AG09309 (cell line): ENCODE measurements around the gene ORM2.
"Not testable (repeated sequence)": the region's sequence is repeated elsewhere in the genome, so short reads cannot be mapped to it uniquely, and the experiment has no call there.

ENCODE experiments used
- DNase-seq: peaks from one replicate; pipeline ENCODE4 v3.0.0-alpha.2; 2010; ENCODE audit warnings: low read depth
- H3K4me3 ChIP-seq: 2 replicates; pipeline ENCODE4 v1.5.1; 2011; ENCODE audit warnings: mild to moderate bottlenecking, low read depth, low read length, moderate library complexity; ENCODE audit not compliant: control insufficient read depth
- CTCF ChIP-seq: IDR thresholded peaks from 2 replicates; pipeline ENCODE4 v1.5.1; 2011; ENCODE audit warnings: mild to moderate bottlenecking, low read depth, low read length, inconsistent platforms; ENCODE audit not compliant: insufficient read depth, control insufficient read depth; ENCODE audit errors: missing control alignments

The ORM2 gene

GRCh38 chr9:114321759-114322158 lies 7.9 kb upstream of the ORM2 start:
- DNase-seq = no peak
- no peak for TF ChIP-seq CTCF

GRCh38 chr9:114322160-114322818 lies 7.4 kb upstream of the ORM2 start:
- not testable (repeated sequence) for DNase-seq, H3K4me3 ChIP-seq

More at GRCh38 chr9:114321759-114322158, 7.9 kb upstream of the ORM2 start:
- H3K4me3 ChIP-seq = no peak overlapping the region

- H3K4me3 ChIP-seq, DNase-seq: not testable (repeated sequence)
Observed at GRCh38 chr9:114322831-114323531, 6.7 kb upstream of the ORM2 start, which contains the start of gene ORM1. Gene ORM1, plus strand, starts transcription at chr9:114323098. Its CDS starts 36 bp downstream, at chr9:114323134.

- not testable (repeated sequence) for H3K4me3 ChIP-seq
Observed at GRCh38 chr9:114323849-114324248, 5.8 kb upstream of the ORM2 start.

GRCh38 chr9:114324492-114324891 lies 5.2 kb upstream of the ORM2 start:
- TF ChIP-seq CTCF = no peak
- no peak for DNase-seq
- H3K4me3 ChIP-seq = no peak overlapping the region

More at GRCh38 chr9:114323849-114324248, 5.8 kb upstream of the ORM2 start:
- DNase-seq = not testable (repeated sequence)

GRCh38 chr9:114324965-114325364 lies 4.7 kb upstream of the ORM2 start:
- not testable (repeated sequence) for DNase-seq, H3K4me3 ChIP-seq

GRCh38 chr9:114325684-114326254 lies 3.9 kb upstream of the ORM2 start:
- DNase-seq = not testable (repeated sequence)

GRCh38 chr9:114327749-114328148 lies 1.9 kb upstream of the ORM2 start:
- H3K4me3 ChIP-seq = no peak overlapping the region
- no peak for DNase-seq
- no peak for TF ChIP-seq CTCF

More at GRCh38 chr9:114325684-114326254, 3.9 kb upstream of the ORM2 start:
- H3K4me3 ChIP-seq = not testable (repeated sequence)

- not testable (repeated sequence) for H3K4me3 ChIP-seq, DNase-seq
Observed at GRCh38 chr9:114328357-114328820, 1.3 kb upstream of the ORM2 start.

- not testable (repeated sequence) for DNase-seq, H3K4me3 ChIP-seq
Observed at GRCh38 chr9:114328937-114329624, 588 bp upstream of the ORM2 start.
